Measurements from ENCODE around the gene SLC23A2.
"Not testable (repeated sequence)": the region's sequence is repeated elsewhere in the genome, so short reads cannot be mapped to it uniquely, and the experiment has no call there.

Gene SLC23A2

DNA sequence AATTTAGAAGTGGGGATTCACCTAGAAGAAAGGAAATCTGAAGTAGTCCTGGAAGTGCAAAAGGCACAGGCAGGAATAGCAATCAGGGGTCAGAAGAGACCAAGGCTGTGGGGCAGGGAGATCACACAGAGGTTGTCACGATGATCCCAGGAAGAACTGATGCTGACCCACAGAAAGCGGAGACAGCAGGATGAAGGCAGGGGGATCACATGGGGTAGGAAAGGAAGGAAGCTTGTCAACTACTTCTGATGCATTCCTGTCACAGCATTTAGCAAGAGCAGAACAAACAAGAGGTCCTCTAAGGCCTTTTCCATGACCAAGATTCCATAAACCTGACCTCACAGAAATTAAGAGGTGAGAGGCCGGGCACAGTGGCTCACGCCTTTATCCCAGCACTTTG lies 79.1 kb downstream of the SLC23A2 start:
- TF ChIP-seq POLR2A (IDR thresholded peaks at IDR 0.05; ENCODE audit: low read depth, low read length) (no peak), POLR2AphosphoS5 (IDR thresholded peaks at IDR 0.05; ENCODE audit: low read depth, low read length) (no peak), TAF1 (IDR thresholded peaks at IDR 0.05; ENCODE audit: borderline replicate concordance, low read depth, low read length) (no peak)
- FAIRE-seq (no peak), DNase-seq (ENCODE audit: insufficient read length) (no peak)

DNA sequence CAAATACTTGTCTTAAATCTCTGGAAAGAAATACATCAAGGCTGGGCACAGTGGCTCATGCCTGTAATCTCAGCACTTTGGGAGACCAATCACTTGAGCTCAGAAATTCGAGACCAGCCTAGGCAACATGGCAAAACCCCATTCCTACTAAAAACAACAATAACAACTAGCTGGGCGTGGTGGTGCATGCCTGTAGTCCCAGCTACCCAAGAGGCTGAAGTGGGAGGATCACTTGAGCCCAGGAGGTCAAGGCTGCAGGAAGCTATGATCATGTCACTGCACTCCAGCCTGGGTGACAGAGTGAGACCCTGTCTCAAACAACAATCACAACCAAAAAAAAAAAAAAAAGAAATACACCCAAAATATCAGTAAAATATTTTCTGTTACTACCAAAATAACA lies 80.0 kb downstream of the SLC23A2 start:
- DNase-seq (ENCODE audit: insufficient read length); FAIRE-seq: not testable (repeated sequence)

DNA sequence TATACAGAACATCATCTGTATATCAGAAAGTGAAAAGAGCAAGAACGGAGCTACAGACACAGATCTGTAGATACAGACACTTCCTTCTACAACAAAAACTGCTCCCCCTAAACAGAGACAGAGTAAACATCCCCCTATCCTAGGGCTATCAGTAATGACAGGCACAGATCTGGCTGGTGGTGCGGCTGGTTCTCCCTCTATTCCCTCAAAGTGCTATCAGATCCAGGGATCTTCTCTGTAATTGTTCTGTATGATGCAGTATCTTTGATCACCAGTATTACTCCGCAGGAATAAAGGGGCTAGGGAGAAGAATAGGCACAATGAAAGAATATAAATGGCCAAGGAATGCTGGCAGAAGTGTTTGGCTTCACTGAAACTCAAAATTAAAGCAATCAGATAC lies 80.7 kb downstream of the SLC23A2 start:
- FAIRE-seq = no peak
- no peak for DNase-seq (ENCODE audit: insufficient read length)
- no peak for TF ChIP-seq POLR2AphosphoS5 (IDR thresholded peaks at IDR 0.05; ENCODE audit: low read depth, low read length)
- TF ChIP-seq TAF1 (IDR thresholded peaks at IDR 0.05; ENCODE audit: borderline replicate concordance, low read depth, low read length) = no peak
- no peak for TF ChIP-seq POLR2A (IDR thresholded peaks at IDR 0.05; ENCODE audit: low read depth, low read length)

DNA sequence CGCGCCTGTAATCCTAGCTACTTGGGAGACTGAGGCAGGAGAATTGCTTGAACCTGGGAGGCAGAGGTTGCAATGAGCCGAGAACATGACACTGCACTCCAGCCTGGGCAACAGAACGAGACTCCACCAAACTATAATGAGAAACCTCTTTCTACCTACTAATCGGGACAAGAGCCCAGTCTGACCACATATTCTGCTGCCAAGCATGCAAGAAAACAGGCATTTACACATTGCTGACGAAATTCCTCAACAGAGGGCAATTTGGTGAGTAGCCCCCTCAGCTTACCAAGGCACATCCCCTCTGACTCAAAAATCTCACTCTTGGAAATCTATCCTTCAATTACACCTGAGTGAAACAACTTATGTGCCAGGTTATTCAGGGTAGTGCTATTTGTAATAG lies 81.2 kb downstream of the SLC23A2 start:
- no peak for DNase-seq (ENCODE audit: insufficient read length)
- TF ChIP-seq TAF1 (IDR thresholded peaks at IDR 0.05; ENCODE audit: borderline replicate concordance, low read depth, low read length) (no peak), POLR2A (IDR thresholded peaks at IDR 0.05; ENCODE audit: low read depth, low read length) (no peak), POLR2AphosphoS5 (IDR thresholded peaks at IDR 0.05; ENCODE audit: low read depth, low read length) (no peak)
- no peak for FAIRE-seq

DNA sequence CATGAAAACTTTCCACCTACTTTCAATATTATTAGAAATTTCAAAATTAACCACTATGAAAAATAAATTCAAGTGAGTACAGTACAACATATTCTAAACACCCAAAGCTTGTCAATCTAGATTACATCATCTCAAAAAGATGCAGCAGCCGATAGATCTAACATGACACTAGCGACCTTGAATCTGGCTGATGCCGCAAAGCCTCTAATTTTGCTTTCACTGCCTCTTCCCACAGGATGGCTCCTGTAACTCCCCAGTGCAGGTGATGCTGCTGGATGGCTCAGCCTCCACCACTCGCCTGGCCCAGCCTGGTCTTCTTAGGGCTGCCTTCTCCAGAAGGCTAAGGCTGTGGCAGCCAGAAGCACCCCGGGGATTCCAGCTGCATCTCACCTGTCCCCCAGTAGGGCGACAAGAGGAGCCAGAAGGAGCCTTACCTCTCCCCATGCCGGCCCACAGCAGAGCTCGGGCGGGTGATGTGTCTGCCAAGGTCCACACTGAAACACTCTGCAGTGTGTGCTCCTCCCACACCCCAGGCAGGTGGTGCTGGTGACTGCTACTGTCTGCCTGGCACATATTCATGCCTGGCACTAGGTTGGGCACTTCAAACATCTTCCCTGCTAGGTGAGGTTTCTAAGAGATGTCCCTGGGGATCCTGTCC lies 82.1 kb downstream of the SLC23A2 start:
- no peak for FAIRE-seq
- TF ChIP-seq POLR2A (IDR thresholded peaks at IDR 0.05; ENCODE audit: low read depth, low read length) = no peak
- no peak for TF ChIP-seq TAF1 (IDR thresholded peaks at IDR 0.05; ENCODE audit: borderline replicate concordance, low read depth, low read length)
- TF ChIP-seq POLR2AphosphoS5 (IDR thresholded peaks at IDR 0.05; ENCODE audit: low read depth, low read length) = no peak
- DNase-seq (ENCODE audit: insufficient read length) = no peak

DNA sequence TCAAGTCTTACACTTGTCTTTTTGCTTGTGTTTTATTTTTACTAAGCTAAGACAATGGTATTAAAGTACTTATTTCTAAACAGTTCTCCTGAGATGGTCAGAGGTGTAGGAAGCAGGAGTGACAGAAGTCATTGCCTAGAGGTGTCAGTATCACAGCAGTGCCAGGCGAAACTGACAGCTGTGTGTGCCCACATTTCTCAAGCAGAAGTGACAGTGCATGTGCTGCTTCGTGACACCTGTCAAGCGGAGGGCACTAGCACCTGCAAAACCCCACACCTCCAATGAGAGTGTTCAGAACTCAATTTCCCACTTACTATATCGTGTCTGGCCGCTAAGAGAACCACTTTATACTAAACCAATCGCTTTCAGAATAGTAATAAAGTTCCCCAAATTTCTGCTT lies 82.8 kb downstream of the SLC23A2 start:
- TF ChIP-seq TAF1 (IDR thresholded peaks at IDR 0.05; ENCODE audit: borderline replicate concordance, low read depth, low read length) = no peak
- TF ChIP-seq POLR2A (IDR thresholded peaks at IDR 0.05; ENCODE audit: low read depth, low read length) = no peak
- TF ChIP-seq POLR2AphosphoS5 (IDR thresholded peaks at IDR 0.05; ENCODE audit: low read depth, low read length) = no peak
- FAIRE-seq (no peak), DNase-seq (ENCODE audit: insufficient read length) (no peak)

DNA sequence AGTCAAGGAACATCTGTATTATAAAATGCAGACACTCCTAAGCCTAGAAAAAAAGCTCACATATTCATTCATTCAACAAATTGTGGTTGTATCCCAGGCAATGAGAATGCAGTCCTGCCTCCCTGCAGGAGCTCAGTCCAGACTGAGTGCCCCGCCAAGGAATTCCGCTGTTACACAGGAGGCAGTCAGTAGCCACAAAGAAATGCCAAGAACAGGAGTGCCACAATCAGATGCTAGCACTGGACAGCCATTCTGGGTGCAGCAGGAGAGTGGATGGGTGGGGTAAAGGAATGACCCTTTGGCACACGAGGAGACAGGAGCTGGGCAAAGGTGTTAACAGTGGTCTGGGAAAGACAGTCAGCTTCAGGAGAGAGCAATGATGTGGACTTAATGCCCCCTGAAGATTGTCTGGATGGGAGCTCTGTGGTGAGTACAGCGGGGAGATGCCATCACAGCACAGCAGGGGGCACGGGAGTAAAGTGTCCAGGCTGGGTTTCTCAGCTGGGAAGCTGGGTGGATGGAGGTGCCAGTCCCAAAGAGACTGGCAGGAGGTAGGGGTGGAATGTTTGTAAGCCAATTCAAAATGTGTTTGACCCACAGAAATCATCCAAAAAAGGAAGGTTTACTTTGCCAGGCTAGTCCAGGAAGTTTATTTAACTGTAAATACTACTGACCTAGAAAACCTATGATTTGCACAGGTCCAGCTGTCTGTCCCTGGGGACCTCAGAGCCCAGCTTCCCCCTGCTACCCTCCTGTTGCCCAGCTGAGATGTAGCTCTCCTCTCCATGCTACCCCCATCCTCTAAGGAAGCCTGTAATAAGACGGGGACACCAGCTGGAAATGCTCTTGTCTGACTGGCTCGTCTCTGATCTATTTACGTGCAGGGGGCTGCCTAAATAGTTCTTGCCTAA lies 84.1 kb downstream of the SLC23A2 start:
- TF ChIP-seq POLR2AphosphoS5 (IDR thresholded peaks at IDR 0.05; ENCODE audit: low read depth, low read length) (no peak), TAF1 (IDR thresholded peaks at IDR 0.05; ENCODE audit: borderline replicate concordance, low read depth, low read length) (no peak), POLR2A (IDR thresholded peaks at IDR 0.05; ENCODE audit: low read depth, low read length) (no peak)
- DNase-seq (ENCODE audit: insufficient read length) (no peak), FAIRE-seq (peak; percentile 9)

DNA sequence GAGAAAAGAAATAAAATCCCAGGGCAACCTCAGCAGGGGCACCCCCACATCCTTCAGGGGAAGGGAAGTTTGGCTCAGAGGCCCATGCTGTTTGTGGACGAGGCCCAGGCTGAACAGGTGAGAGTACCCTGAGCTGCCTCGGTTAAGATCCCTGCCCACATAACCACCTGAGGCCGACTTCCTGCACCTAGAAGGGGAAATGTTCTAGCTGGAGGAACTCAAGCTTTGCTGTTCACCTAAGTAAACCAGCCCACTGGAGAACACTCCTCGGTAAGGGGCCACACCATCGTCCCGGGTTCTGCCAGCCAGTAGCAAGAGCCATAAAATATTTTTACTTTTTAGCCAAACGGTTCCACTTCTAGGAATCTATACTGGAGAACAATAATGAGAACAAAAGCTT lies 88.2 kb downstream of the SLC23A2 start:
- TF ChIP-seq TAF1 (IDR thresholded peaks at IDR 0.05; ENCODE audit: borderline replicate concordance, low read depth, low read length) = no peak
- TF ChIP-seq POLR2AphosphoS5 (IDR thresholded peaks at IDR 0.05; ENCODE audit: low read depth, low read length) = no peak
- FAIRE-seq = no peak
- no peak for DNase-seq (ENCODE audit: insufficient read length)

DNA sequence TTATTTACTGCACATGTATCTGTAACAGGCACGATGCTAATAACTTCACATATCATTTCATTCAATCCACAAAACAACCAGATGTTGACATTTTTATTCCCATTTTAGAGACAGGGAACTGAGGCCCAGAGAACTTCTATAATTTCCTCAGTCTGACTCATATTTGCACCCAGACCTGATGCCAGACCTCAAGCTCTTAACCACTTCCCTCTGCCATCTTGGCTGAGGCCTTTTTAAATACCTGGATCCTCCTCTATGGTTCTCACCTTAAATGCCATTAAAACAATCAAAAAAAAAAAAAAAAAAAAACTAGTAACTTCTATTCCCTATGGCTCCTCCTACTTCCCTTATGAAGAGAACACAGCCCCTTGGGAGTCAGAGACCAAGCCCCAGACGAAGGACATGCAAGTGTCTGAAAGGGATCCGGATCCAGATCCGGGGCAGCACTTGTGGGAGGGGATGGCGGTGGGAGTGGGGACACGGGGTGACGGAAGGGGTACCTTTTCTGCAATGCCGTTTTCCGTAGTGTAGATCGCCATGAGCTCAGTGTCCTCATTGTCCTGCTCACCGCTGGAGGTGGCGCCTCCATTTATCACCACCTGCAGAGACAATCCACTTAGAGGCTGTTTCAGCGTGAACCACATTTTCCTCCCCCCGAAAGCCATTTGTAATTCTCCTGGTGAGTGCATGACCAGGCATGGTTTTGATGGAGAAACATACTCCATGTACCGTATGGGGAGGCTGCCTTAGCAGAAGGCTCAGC lies 88.7 kb downstream of the SLC23A2 start:
- no peak for DNase-seq (ENCODE audit: insufficient read length)
- peak; percentile 17 for FAIRE-seq
- no peak for TF ChIP-seq POLR2A (IDR thresholded peaks at IDR 0.05; ENCODE audit: low read depth, low read length)
- no peak for TF ChIP-seq TAF1 (IDR thresholded peaks at IDR 0.05; ENCODE audit: borderline replicate concordance, low read depth, low read length)
- TF ChIP-seq POLR2AphosphoS5 (IDR thresholded peaks at IDR 0.05; ENCODE audit: low read depth, low read length) = no peak

DNA sequence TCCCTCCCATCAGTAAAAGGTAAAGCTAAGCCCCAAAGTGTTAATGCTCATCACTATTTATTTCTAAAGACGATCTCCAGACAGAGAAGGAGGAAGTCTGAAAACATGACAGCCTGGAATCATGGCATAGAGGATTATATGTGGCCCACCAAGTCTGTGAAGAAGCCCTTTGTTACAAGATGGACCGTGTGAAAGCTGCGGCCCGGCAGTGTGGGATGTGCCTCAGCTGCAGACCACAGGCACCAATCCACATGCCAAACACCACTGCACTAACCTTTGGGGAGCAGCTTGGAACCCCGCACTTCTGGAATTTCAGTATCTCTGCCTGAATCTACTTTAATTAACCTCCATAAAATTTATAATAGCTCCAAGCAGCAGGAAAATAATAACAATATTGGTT lies 90.4 kb downstream of the SLC23A2 start:
- DNase-seq (ENCODE audit: insufficient read length) (no peak), FAIRE-seq (no peak)
- TF ChIP-seq TAF1 (IDR thresholded peaks at IDR 0.05; ENCODE audit: borderline replicate concordance, low read depth, low read length) = no peak
- no peak for TF ChIP-seq POLR2AphosphoS5 (IDR thresholded peaks at IDR 0.05; ENCODE audit: low read depth, low read length)

DNA sequence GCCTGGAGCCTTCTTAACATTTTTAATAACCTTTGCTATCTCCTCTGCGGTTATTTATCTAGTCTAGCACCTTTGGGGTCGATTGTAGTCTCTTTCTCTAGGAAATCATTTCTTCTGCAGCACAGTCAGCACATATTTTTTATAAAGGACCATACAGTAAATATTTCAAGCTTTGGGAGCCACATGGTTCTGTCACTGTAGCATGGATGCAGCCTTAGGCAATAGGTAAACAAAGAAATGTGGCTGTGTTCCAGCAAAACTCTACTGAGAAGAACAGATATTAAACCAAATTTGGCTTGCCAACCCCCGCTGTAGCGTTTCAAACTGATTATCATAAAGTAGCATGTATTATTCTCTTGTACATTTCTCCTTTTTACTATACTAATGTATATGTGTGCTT lies 95.7 kb downstream of the SLC23A2 start:
- FAIRE-seq (no peak), DNase-seq (ENCODE audit: insufficient read length) (no peak)
- TF ChIP-seq POLR2AphosphoS5 (IDR thresholded peaks at IDR 0.05; ENCODE audit: low read depth, low read length) (no peak), TAF1 (IDR thresholded peaks at IDR 0.05; ENCODE audit: borderline replicate concordance, low read depth, low read length) (no peak), POLR2A (IDR thresholded peaks at IDR 0.05; ENCODE audit: low read depth, low read length) (no peak)

DNA sequence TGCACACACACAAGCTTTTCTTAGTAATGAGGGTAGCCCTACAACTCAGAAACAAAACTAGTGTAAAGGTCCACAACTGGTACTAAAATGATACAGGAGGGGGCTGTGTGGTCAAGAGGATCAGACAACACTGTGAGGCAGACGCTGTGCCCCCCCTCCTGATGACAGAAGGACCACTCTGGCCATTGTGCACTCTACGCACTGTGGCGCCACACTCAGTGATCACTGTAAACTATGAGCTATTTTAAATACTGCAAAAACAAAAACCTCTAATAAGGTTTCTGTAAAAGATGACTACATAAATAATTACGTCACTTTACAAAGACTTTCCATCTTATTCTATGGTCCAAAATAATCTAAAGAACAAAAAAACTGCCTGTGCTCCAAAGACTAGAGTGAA lies 96.1 kb downstream of the SLC23A2 start:
- DNase-seq (ENCODE audit: insufficient read length) (no peak), FAIRE-seq (no peak)
- TF ChIP-seq TAF1 (IDR thresholded peaks at IDR 0.05; ENCODE audit: borderline replicate concordance, low read depth, low read length) = no peak
- no peak for TF ChIP-seq POLR2A (IDR thresholded peaks at IDR 0.05; ENCODE audit: low read depth, low read length)

Data from GM12892 (cell line).